ENCODE data around the gene NFIA.
A peak's percentile ranks its signal among the peaks of the same experiment; 100 is the strongest.

Gene NFIA

GRCh38 chr1:61338899-61339298, 256.5 kb downstream of the NFIA start (continued):
- TF ChIP-seq ZNF280C (tag by site-specific recombination; IDR thresholded peaks at IDR 0.05) (no peak), ZXDB (tag by site-specific recombination; IDR thresholded peaks at IDR 0.05) (no peak), ZNF510 (tag by site-specific recombination; IDR thresholded peaks at IDR 0.05; ENCODE audit: insufficient replicate concordance) (no peak), GLIS1 (tag by site-specific recombination; IDR thresholded peaks at IDR 0.05) (no peak), ZFP37 (tag by site-specific recombination; IDR thresholded peaks at IDR 0.05) (no peak), ZNF555 (tag by site-specific recombination; conservative IDR thresholded peaks at IDR 0.05) (no peak)
- TF ChIP-seq, protein P1, sequence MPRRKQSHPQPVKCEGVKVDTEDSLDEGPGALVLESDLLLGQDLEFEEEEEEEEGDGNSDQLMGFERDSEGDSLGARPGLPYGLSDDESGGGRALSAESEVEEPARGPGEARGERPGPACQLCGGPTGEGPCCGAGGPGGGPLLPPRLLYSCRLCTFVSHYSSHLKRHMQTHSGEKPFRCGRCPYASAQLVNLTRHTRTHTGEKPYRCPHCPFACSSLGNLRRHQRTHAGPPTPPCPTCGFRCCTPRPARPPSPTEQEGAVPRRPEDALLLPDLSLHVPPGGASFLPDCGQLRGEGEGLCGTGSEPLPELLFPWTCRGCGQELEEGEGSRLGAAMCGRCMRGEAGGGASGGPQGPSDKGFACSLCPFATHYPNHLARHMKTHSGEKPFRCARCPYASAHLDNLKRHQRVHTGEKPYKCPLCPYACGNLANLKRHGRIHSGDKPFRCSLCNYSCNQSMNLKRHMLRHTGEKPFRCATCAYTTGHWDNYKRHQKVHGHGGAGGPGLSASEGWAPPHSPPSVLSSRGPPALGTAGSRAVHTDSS (tag by site-specific recombination; IDR thresholded peaks at IDR 0.05): no peak

DNA sequence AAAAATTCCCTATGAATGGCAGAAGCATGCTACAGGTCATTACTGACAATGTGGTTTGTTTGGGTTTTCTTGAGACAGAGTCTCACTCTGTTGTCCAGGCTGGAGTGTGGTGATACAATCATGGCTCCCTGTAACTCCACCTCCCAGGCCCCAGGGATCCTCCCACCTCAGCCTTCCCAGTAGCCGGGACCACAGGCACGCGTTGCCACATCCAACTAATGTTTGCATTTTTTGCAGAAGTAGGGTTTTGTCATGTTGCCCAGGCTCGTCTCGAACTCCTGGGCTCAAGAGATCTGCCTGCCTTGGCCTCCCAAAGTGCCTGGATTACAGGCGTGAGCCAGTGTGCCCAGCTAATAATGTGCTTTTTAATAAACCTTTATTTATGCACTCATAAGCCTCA, 259.1 kb downstream of the NFIA start:
- no peaks in the 10 kb centered on the region for H3K9me3 ChIP-seq (ENCODE audit: control insufficient read depth, insufficient read depth, low read depth, low read length)
- CTCF ChIA-PET: interaction anchor here (0.6 kb wide), 1 partner anchor 90 kb away, joined by 5 read pairs; no protein-coding TSS in a partner anchor
- POLR2A ChIA-PET: no interaction called here
- H3K27ac ChIP-seq (ENCODE audit: extremely low read depth, low read depth, low read length): no peak overlapping the region
- no peaks in the 10 kb centered on the region for H3K36me3 ChIP-seq (ENCODE audit: control insufficient read depth in 2 of 2, insufficient read depth in 1 of 2, low read length in 2 of 2)
- peaks cover 19% of the 10 kb centered on the region; the same call in 1 of the 2 replicates for H3K4me1 ChIP-seq (ENCODE audit: control insufficient read depth, insufficient read depth, low read length)
- TF ChIP-seq ZNF580 (tag by site-specific recombination; IDR thresholded peaks at IDR 0.05) (no peak), HOXA7 (CRISPR knock-in tag; IDR thresholded peaks at IDR 0.05; ENCODE audit: borderline replicate concordance) (no peak), ZSCAN5A (tag by site-specific recombination; IDR thresholded peaks at IDR 0.05) (no peak), SCRT2 (tag by site-specific recombination; IDR thresholded peaks at IDR 0.05) (no peak), ZBTB17 (tag by site-specific recombination; IDR thresholded peaks at IDR 0.05) (no peak), ZFP3 (tag by site-specific recombination; IDR thresholded peaks at IDR 0.05; ENCODE audit: low read depth) (no peak)
- TF ChIP-seq, protein P2, sequence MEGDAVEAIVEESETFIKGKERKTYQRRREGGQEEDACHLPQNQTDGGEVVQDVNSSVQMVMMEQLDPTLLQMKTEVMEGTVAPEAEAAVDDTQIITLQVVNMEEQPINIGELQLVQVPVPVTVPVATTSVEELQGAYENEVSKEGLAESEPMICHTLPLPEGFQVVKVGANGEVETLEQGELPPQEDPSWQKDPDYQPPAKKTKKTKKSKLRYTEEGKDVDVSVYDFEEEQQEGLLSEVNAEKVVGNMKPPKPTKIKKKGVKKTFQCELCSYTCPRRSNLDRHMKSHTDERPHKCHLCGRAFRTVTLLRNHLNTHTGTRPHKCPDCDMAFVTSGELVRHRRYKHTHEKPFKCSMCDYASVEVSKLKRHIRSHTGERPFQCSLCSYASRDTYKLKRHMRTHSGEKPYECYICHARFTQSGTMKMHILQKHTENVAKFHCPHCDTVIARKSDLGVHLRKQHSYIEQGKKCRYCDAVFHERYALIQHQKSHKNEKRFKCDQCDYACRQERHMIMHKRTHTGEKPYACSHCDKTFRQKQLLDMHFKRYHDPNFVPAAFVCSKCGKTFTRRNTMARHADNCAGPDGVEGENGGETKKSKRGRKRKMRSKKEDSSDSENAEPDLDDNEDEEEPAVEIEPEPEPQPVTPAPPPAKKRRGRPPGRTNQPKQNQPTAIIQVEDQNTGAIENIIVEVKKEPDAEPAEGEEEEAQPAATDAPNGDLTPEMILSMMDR (tag by site-specific recombination; IDR thresholded peaks at IDR 0.05): no peak
- no peak overlapping the region for H3K4me3 ChIP-seq (ENCODE audit: low read depth, low read length)

DNA sequence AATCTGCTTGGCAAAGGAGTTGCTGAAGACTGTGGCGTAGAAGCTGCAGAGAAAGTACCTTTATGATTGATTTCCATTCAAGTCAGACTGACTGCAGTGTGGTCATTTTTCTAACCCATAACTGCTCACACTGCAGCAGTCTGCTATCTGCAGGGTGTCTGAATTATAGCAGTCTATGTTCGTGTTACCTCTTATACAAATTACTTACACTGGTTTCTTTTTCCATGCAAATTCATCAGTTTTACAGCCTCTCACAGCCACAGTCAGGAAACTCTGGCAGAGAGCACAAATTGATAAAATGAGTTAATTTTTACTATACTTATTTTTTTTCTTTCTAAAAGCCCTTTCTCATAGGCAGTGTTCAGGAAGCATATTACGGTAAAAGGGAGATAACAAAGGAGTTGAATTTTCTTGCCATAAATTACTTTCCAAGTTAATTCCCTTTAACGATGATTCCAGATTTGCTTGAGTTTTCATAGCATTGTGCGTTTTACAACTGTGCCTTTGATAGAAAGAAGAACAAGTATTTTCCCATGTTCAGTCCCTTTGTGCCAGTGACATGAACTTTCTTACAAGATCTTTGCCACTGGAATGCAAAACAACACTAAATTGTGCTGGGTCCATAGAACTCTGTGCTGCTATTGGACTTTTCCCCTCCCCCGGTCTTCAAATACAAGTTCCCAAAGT, 261.5 kb downstream of the NFIA start:
- CTCF ChIA-PET: no interaction called here
- no peak overlapping the region for H3K27ac ChIP-seq (ENCODE audit: extremely low read depth, low read depth, low read length)
- TF ChIP-seq BCL11B (tag by site-specific recombination; IDR thresholded peaks at IDR 0.05; ENCODE audit: low read depth) (no peak), ZNF473 (tag by site-specific recombination; IDR thresholded peaks at IDR 0.05) (no peak), ZBTB8A (tag by site-specific recombination; IDR thresholded peaks at IDR 0.05) (no peak), FEZF1 (tag by site-specific recombination; IDR thresholded peaks at IDR 0.05) (peak; percentile 75), PRDM1 (tag by site-specific recombination; IDR thresholded peaks at IDR 0.05) (peak; percentile 35; the same call in 1 of the 2 replicates), SETDB1 (IDR thresholded peaks at IDR 0.05; ENCODE audit: insufficient read length, low read length) (no peak), ZNF404 (tag by site-specific recombination; IDR thresholded peaks at IDR 0.05) (no peak), ZFP69B (tag by site-specific recombination; IDR thresholded peaks at IDR 0.05) (no peak), TRIM28 (IDR thresholded peaks at IDR 0.05; ENCODE audit: borderline replicate concordance, low read length) (peak; percentile 63; the same call in 1 of the 2 replicates), HOXD13 (CRISPR knock-in tag; IDR thresholded peaks at IDR 0.05; ENCODE audit: borderline replicate concordance) (no peak)
- TF ChIP-seq, protein P3, sequence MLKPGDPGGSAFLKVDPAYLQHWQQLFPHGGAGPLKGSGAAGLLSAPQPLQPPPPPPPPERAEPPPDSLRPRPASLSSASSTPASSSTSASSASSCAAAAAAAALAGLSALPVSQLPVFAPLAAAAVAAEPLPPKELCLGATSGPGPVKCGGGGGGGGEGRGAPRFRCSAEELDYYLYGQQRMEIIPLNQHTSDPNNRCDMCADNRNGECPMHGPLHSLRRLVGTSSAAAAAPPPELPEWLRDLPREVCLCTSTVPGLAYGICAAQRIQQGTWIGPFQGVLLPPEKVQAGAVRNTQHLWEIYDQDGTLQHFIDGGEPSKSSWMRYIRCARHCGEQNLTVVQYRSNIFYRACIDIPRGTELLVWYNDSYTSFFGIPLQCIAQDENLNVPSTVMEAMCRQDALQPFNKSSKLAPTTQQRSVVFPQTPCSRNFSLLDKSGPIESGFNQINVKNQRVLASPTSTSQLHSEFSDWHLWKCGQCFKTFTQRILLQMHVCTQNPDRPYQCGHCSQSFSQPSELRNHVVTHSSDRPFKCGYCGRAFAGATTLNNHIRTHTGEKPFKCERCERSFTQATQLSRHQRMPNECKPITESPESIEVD (tag by site-specific recombination; IDR thresholded peaks at IDR 0.05): peak; percentile 89

More for the DNA sequence above, 261.5 kb downstream of the NFIA start:
- no peaks in the 10 kb centered on the region for H3K9me3 ChIP-seq (ENCODE audit: control insufficient read depth, insufficient read depth, low read depth, low read length)
- peaks cover 0 to 6% of the 10 kb centered on the region in 2 experiments; a peak in 1 of 3 replicates for H3K36me3 ChIP-seq (ENCODE audit: control insufficient read depth in 2 of 2, insufficient read depth in 1 of 2, low read length in 2 of 2)
- no peak overlapping the region for H3K4me3 ChIP-seq (ENCODE audit: low read depth, low read length)
- POLR2A ChIA-PET: no interaction called here
- peaks cover 7% of the 10 kb centered on the region; the same call in 1 of the 2 replicates for H3K4me1 ChIP-seq (ENCODE audit: control insufficient read depth, insufficient read depth, low read length)

All from HEK293 (cell line).